HG03025 (cell line): ENCODE results near the gene CTSS.
"Not testable (repeated sequence)": the region's sequence is repeated elsewhere in the genome, so short reads cannot be mapped to it uniquely, and the experiment has no call there.

ENCODE experiments used
- ATAC-seq: cut with Tn5 transposase; IDR thresholded peaks from one replicate; pipeline ENCODE4 v1.9.1; 2021; ENCODE audit warnings: mild to moderate bottlenecking, moderate library complexity; ENCODE audit not compliant: unreplicated experiment, low FRiP score

The CTSS gene

GRCh38 chr1:150775931-150776505 is 10.4 kb upstream of the CTSS start:
- ATAC-seq, result not testable (repeated sequence)

- ATAC-seq, result no peak
Measured at GRCh38 chr1:150775276-150775675, 9.7 kb upstream of the CTSS start.

- ATAC-seq, result no peak
Measured at GRCh38 chr1:150772326-150772725, 6.7 kb upstream of the CTSS start.

GRCh38 chr1:150767704-150768103 is 2.1 kb upstream of the CTSS start:
- ATAC-seq, result not testable (repeated sequence)

GRCh38 chr1:150765977-150766301 is 361 bp upstream of the CTSS start:
- ATAC-seq, result not testable (repeated sequence)

GRCh38 chr1:150764617-150765101 is 919 bp downstream of the CTSS start:
- ATAC-seq, result no peak

GRCh38 chr1:150763018-150763417 is 2.6 kb downstream of the CTSS start:
- no peak for ATAC-seq

- no peak for ATAC-seq
Measured at GRCh38 chr1:150762552-150762951, 3.0 kb downstream of the CTSS start.

- ATAC-seq, result no peak
Measured at GRCh38 chr1:150761801-150762200, 3.8 kb downstream of the CTSS start.

GRCh38 chr1:150760013-150760412 is 5.6 kb downstream of the CTSS start:
- no peak for ATAC-seq

GRCh38 chr1:150753416-150753815 is 12.2 kb downstream of the CTSS start:
- no peak for ATAC-seq

GRCh38 chr1:150751443-150751842 is 14.1 kb downstream of the CTSS start:
- ATAC-seq, result no peak

- ATAC-seq, result no peak
Measured at GRCh38 chr1:150749720-150750311, 15.8 kb downstream of the CTSS start.

- no peak for ATAC-seq
Measured at GRCh38 chr1:150748878-150749719, 16.5 kb downstream of the CTSS start.

- ATAC-seq, result no peak
Measured at GRCh38 chr1:150730130-150730721, 35.4 kb downstream of the CTSS start.

GRCh38 chr1:150724336-150724735 is 41.2 kb downstream of the CTSS start:
- ATAC-seq, result no peak

- ATAC-seq, result no peak
Measured at GRCh38 chr1:150720703-150721102, 44.9 kb downstream of the CTSS start, which contains the start of gene HORMAD1. Gene HORMAD1 (minus strand): TSS chr1:150720895. CDS start chr1:150719505, 1,390 bp downstream.

- ATAC-seq, result no peak
Measured at GRCh38 chr1:150720098-150720497, 45.5 kb downstream of the CTSS start.

- ATAC-seq, result no peak
Measured at GRCh38 chr1:150718225-150718891, 47.2 kb downstream of the CTSS start.

- not testable (repeated sequence) for ATAC-seq
Measured at GRCh38 chr1:150709031-150709430, 56.5 kb downstream of the CTSS start.

- no peak for ATAC-seq
Measured at GRCh38 chr1:150708595-150708994, 57.0 kb downstream of the CTSS start.
